ENCODE results near the gene PRR5L. TPM values are rescaled to one million over a fixed set of nuclear protein-coding genes. Genes with fewer than 3 reads are reported as not detected.

Gene PRR5L, protein sequence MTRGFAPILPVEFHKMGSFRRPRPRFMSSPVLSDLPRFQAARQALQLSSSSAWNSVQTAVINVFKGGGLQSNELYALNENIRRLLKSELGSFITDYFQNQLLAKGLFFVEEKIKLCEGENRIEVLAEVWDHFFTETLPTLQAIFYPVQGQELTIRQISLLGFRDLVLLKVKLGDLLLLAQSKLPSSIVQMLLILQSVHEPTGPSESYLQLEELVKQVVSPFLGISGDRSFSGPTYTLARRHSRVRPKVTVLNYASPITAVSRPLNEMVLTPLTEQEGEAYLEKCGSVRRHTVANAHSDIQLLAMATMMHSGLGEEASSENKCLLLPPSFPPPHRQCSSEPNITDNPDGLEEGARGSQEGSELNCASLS
- polyA plus RNA-seq (14.0 to 20.1 TPM (median 15.7 TPM) in 3 replicates), polyA minus RNA-seq (23.9 to 28.9 TPM (median 26.1 TPM) in 3 replicates)
- 3.0 TPM for polyA plus RNA-seq (2011; ENCODE audit: low read depth)
- polyA plus RNA-seq (2011; cell fraction: cytosol; rRNA removed) = 22.4 and 26.3 TPM in 2 replicates
- 46.8 and 60.6 TPM in 2 replicates for polyA plus RNA-seq (2011; cell fraction: nucleus; rRNA removed)
- polyA plus RNA-seq (2012; ENCODE audit: low replicate concordance) = 4.8 and 13.3 TPM in 2 replicates
- 28.2 TPM for polyA minus RNA-seq (2011; cell fraction: cytosol; rRNA and poly(A)+ RNA removed)
- 26.9 and 37.5 TPM in 2 replicates for polyA minus RNA-seq (2011; cell fraction: nucleus; rRNA and poly(A)+ RNA removed)

DNA sequence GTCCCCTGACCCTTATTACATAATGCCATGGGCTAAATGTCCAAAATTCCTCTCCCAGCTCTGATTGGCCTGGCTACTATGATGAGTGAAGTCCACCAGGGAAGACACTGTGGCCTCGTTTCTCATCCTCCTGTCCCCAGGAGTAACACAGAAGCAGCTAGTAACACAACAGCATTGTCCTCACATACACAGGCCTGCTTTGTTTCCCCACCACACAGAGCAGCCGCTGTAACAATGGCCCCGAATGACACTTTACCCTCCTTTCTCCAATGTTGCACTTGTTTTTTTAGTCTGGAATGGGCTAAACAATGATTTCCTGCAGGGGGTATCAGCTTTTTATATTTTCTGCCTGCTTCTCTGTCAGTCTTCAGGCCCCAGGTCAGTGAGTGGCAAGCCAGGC is at the start of gene PRR5L:
Gene PRR5L, plus strand, starts transcription at position 363 of the 400 bp plus-strand sequence. CDS start 104,834 bp downstream, outside the sequence.
- Histone ChIP-seq H4K20me1 (ENCODE audit: control insufficient read depth, extremely low read depth, insufficient read depth, low read length) (no peaks in the 10 kb centered on the region), H3K4me3 (ENCODE audit: control insufficient read depth in 2 of 3, extremely low read depth in 1 of 3, insufficient read depth in 2 of 3, low read depth in 1 of 3, low read length in 3 of 3) (no peak within 1 kb of the TSS), H3K27ac (ENCODE audit: control insufficient read depth, insufficient read depth, low read length) (no peak within 1 kb of the TSS), H3K79me2 (ENCODE audit: control insufficient read depth, insufficient read depth, low read length) (no peaks in the 10 kb centered on the region), H3K27me3 (ENCODE audit: control insufficient read depth, extremely low read depth, insufficient read depth, low read length) (no peaks in the 10 kb centered on the region), H3K9me3 (ENCODE audit: control insufficient read depth, low read depth, low read length) (no peaks in the 10 kb centered on the region), H3K9ac (ENCODE audit: control insufficient read depth, extremely low read depth, insufficient read depth, low read length) (no peak within 1 kb of the TSS), H2AFZ (ENCODE audit: control insufficient read depth, low read length) (no peak within 1 kb of the TSS), H3K9me1 (ENCODE audit: control insufficient read depth, extremely low read depth, insufficient read depth, low read length) (no peaks in the 10 kb centered on the region), H3K4me2 (ENCODE audit: control insufficient read depth, extremely low read depth, insufficient read depth, low read depth, low read length) (no peak within 1 kb of the TSS), H3K4me1 (ENCODE audit: control insufficient read depth, extremely low read depth, insufficient read depth, low read length) (no peaks in the 10 kb centered on the region), H3K36me3 (ENCODE audit: control insufficient read depth in 2 of 2, extremely low read depth in 1 of 2, insufficient read depth in 2 of 2, low read length in 2 of 2) (no peaks in the 10 kb centered on the region)
- dilution Hi-C loops (cut with MboI; ENCODE audit: extremely low pct_ligation_motif_present, low sequenced_read_pairs) = loop anchor here (5.0 to 25.0 kb wide), 2 partner anchors 91 to 191 kb away; no protein-coding TSS in a partner anchor
- DNase-seq (ENCODE audit: low read depth, low spot score) (no peak), FAIRE-seq (no peak)
- TF ChIP-seq CTCF (optimal IDR thresholded peaks at IDR 0.05 in 1 of 3, IDR thresholded peaks at IDR 0.05 in 1 of 3, conservative IDR thresholded peaks at IDR 0.05 in 1 of 3; ENCODE audit: extremely low read depth in 1 of 3, insufficient read depth in 2 of 3, low read length in 3 of 3) = no peak
- TF ChIP-seq EZH2 (IDR thresholded peaks at IDR 0.05; ENCODE audit: low read length) = no peak

DNA sequence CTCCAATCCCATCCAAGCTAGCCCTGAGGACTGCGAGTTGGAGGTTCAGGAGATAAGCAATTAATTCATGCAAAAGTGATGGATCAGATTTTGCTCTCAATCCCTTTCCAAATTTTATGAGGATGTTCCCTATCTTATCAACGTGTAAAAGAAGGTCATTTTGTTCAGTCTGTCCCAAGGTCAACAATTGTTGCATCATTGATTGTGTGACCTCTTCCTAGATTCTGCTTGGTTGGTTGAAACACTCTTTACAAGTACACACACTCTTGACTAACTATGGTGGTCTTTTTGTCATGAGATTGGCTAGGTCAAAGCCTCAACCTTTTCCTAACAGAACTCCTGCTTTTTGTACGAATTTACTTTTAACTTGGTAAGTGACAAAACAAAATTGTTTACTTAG is 48.6 kb upstream of the PRR5L start:
- Histone ChIP-seq H3K9me3 (ENCODE audit: control insufficient read depth, low read depth, low read length) (no peaks in the 10 kb centered on the region), H3K4me2 (ENCODE audit: control insufficient read depth, extremely low read depth, insufficient read depth, low read depth, low read length) (no peak overlapping the region), H3K27me3 (ENCODE audit: control insufficient read depth, extremely low read depth, insufficient read depth, low read length) (no peaks in the 10 kb centered on the region), H3K4me3 (ENCODE audit: control insufficient read depth in 2 of 3, extremely low read depth in 1 of 3, insufficient read depth in 2 of 3, low read depth in 1 of 3, low read length in 3 of 3) (no peak overlapping the region), H3K79me2 (ENCODE audit: control insufficient read depth, insufficient read depth, low read length) (no peaks in the 10 kb centered on the region), H3K9ac (ENCODE audit: control insufficient read depth, extremely low read depth, insufficient read depth, low read length) (no peak overlapping the region), H3K4me1 (ENCODE audit: control insufficient read depth, extremely low read depth, insufficient read depth, low read length) (peaks cover 17% of the 10 kb centered on the region), H3K9me1 (ENCODE audit: control insufficient read depth, extremely low read depth, insufficient read depth, low read length) (no peaks in the 10 kb centered on the region), H3K36me3 (ENCODE audit: control insufficient read depth in 2 of 2, extremely low read depth in 1 of 2, insufficient read depth in 2 of 2, low read length in 2 of 2) (no peaks in the 10 kb centered on the region), H4K20me1 (ENCODE audit: control insufficient read depth, extremely low read depth, insufficient read depth, low read length) (no peaks in the 10 kb centered on the region), H2AFZ (ENCODE audit: control insufficient read depth, low read length) (no peak overlapping the region), H3K27ac (ENCODE audit: control insufficient read depth, insufficient read depth, low read length) (no peak overlapping the region)
- DNase-seq (ENCODE audit: low read depth, low spot score) = no peak
- no peak for FAIRE-seq
- TF ChIP-seq EZH2 (IDR thresholded peaks at IDR 0.05; ENCODE audit: low read length) = no peak
- no peak for TF ChIP-seq CTCF (optimal IDR thresholded peaks at IDR 0.05 in 1 of 3, IDR thresholded peaks at IDR 0.05 in 1 of 3, conservative IDR thresholded peaks at IDR 0.05 in 1 of 3; ENCODE audit: extremely low read depth in 1 of 3, insufficient read depth in 2 of 3, low read length in 3 of 3)
- dilution Hi-C loops (cut with MboI; ENCODE audit: extremely low pct_ligation_motif_present, low sequenced_read_pairs) = no loop called here
